Measurements from ENCODE around the gene CRYBG3.

Gene CRYBG3

DNA sequence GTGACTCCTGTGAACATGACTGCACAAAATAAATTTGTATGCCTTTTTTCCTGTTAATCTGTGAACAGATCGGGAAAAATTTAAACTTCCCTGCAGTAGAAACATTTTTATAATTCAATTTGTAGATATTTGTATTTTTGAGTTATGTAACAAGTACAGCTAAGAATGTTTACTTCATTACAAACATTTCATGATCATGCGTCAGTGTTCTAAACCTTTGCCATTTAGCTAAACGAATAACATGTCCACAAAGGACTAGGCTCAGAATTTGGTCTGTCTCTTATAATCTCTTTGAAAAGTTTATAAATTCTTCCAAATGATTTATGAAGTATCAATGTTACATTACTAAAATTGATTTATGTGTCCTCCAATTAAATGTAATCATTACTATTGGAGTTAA is 17.3 kb upstream of the CRYBG3 start:
- Histone ChIP-seq H3K4me1 (no peaks in the 10 kb centered on the region), H3K27me3 (no peaks in the 10 kb centered on the region), H3K9me3 (no peaks in the 10 kb centered on the region), H3K4me3 (no peak overlapping the region), H3K27ac (no peak overlapping the region), H3K36me3 (peaks cover 0 to 9% (median 5%) of the 10 kb centered on the region in 3 donors)
- intact Hi-C loops (cut with DNase I; ENCODE audit: low total_unique reads): no loop called here
- TF ChIP-seq, protein P1, sequence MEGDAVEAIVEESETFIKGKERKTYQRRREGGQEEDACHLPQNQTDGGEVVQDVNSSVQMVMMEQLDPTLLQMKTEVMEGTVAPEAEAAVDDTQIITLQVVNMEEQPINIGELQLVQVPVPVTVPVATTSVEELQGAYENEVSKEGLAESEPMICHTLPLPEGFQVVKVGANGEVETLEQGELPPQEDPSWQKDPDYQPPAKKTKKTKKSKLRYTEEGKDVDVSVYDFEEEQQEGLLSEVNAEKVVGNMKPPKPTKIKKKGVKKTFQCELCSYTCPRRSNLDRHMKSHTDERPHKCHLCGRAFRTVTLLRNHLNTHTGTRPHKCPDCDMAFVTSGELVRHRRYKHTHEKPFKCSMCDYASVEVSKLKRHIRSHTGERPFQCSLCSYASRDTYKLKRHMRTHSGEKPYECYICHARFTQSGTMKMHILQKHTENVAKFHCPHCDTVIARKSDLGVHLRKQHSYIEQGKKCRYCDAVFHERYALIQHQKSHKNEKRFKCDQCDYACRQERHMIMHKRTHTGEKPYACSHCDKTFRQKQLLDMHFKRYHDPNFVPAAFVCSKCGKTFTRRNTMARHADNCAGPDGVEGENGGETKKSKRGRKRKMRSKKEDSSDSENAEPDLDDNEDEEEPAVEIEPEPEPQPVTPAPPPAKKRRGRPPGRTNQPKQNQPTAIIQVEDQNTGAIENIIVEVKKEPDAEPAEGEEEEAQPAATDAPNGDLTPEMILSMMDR (IDR thresholded peaks at IDR 0.05): no peak
- DNase-seq: no peak

DNA sequence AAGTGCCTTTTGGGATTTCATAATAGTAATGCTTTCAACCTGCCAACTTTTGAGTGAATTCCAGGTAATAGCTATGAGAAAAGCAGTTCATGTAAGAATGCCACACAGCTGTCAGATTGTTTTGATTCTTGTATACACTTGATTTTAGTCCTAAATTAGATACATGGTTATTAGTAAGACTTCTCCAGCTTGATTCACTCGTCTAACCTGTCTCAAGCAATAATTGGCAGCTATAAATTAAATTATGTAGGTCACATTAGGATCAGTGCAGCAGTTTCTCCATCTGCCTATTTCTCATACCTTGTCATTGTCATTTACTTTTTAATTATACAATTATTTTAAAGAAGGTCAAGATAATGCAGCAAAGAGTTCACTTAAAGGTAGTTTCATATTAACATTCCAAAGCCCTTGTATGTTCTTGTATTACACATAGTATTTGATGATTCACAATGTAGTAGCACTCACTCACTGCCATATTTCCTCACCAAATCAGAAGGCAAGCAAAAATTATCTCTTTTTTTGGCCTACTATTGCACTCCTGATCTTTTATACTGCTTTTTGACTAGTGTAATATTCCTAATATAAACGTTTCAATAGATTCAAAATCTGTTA is 10.9 kb upstream of the CRYBG3 start:
- Histone ChIP-seq H3K4me1 (no peaks in the 10 kb centered on the region), H3K9me3 (no peaks in the 10 kb centered on the region), H3K27ac (no peak overlapping the region), H3K27me3 (no peaks in the 10 kb centered on the region), H3K36me3 (no peaks in the 10 kb centered on the region), H3K4me3 (no peak overlapping the region)
- no peak for DNase-seq
- intact Hi-C loops (cut with DNase I; ENCODE audit: low total_unique reads): no loop called here
- TF ChIP-seq, protein P1 (IDR thresholded peaks at IDR 0.05): no peak

DNA sequence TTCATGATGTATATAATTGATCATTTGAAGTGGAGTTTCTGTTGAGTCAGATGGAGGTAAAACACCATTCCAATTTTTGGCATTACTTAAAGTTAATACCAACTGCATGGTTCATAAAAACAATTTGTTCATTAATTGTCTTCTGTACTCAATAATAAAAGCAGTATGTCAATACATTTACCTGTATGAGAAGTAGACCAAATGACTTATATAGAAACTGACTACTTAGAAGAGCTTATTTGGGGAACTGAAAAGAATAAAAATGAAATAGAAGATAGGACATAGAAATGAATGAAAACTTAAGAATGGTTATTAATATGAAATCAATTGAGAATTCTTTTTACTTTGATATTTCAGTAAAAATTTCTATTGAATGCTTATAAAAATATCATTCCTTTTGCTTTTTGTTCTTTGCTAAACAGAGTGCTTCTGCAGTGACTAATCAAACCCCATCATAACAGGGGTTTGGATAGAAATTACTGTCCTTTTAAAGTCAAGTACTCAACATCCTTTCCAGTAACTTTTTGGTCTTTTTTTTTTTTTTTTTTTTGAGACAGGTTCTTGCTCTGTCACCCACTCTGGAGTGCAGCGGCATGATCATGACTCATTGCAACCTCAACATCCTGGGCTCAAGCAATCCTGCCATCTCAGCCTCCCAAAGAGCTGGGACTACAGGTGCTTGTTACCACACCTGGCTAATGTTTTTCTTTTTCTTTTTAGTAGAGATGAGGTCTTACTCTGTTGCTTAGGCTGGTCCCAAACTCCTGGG is 6.5 kb upstream of the CRYBG3 start:
- H3K27me3 ChIP-seq: no peaks in the 10 kb centered on the region
- no peak overlapping the region for H3K27ac ChIP-seq
- H3K9me3 ChIP-seq: no peaks in the 10 kb centered on the region
- no peak for DNase-seq
- intact Hi-C loops (cut with DNase I; ENCODE audit: low total_unique reads): no loop called here
- TF ChIP-seq, protein P1 (IDR thresholded peaks at IDR 0.05): no peak
- no peaks in the 10 kb centered on the region for H3K36me3 ChIP-seq
- H3K4me1 ChIP-seq: no peaks in the 10 kb centered on the region
- no peak overlapping the region for H3K4me3 ChIP-seq

DNA sequence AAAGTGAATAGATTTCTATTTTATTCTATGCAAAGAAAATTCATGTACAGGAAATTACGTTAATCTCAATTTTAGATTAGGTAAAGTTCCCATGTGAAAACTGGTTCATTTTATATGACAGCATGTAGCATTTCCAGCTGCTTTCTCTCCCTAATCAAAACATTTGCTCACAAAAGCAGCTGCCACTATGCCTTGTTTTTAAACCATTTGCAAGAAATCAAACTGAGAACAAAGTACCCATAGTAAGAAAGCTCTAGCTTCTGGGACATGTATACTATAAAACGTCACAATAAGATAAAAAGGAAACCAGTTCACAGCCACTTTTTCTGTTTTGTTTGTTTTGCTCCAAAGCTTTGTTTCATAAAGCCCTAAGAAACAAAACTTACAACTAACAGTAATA is 5.0 kb upstream of the CRYBG3 start:
- peaks cover 0 to 6% (median 0%) of the 10 kb centered on the region in 4 donors for H3K4me1 ChIP-seq
- intact Hi-C loops (cut with DNase I; ENCODE audit: low total_unique reads): no loop called here
- no peak overlapping the region for H3K27ac ChIP-seq
- H3K4me3 ChIP-seq: no peak overlapping the region
- no peaks in the 10 kb centered on the region for H3K9me3 ChIP-seq
- H3K36me3 ChIP-seq: no peaks in the 10 kb centered on the region
- TF ChIP-seq, protein P1 (IDR thresholded peaks at IDR 0.05): no peak
- H3K27me3 ChIP-seq: no peaks in the 10 kb centered on the region
- DNase-seq: no peak

DNA sequence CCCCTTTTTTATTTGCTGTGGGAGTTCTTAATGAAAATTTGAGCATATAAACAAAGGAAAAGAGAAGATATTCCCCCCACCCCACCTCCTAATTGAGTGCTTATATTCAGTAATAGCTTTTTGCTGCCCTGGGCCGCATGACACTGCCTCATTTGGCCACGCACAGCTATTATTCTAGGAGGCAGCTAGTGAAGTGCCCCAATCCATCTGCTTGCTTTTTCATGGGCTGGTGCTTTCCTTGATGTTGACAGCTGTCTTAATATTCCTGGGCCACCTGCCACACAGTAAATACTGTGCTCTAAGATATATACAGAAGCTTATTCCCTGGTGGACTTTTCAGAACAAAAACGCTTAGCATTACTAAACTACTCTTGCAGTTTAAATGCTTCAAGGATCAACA is 3.8 kb upstream of the CRYBG3 start:
- TF ChIP-seq, protein P1 (IDR thresholded peaks at IDR 0.05): no peak
- no peak overlapping the region for H3K27ac ChIP-seq
- intact Hi-C loops (cut with DNase I; ENCODE audit: low total_unique reads): no loop called here

More for the DNA sequence above, 3.8 kb upstream of the CRYBG3 start:
- no peaks in the 10 kb centered on the region for H3K36me3 ChIP-seq
- H3K9me3 ChIP-seq: no peaks in the 10 kb centered on the region
- H3K4me3 ChIP-seq: no peak overlapping the region
- no peaks in the 10 kb centered on the region for H3K27me3 ChIP-seq
- no peak for DNase-seq
- H3K4me1 ChIP-seq: peaks cover 0 to 6% (median 0%) of the 10 kb centered on the region in 4 donors
